Endothelial cell of hepatic sinusoid (primary cell): ENCODE results near the gene NFIB.

Experiments used
- in situ Hi-C: cut with HindIII; loops from 2 replicates; pipeline ENCODE4 v1.10.0; 2017; ENCODE audit warnings: low sequenced_read_pairs

Gene NFIB

GRCh38 chr9:14131356-14132088, 182.4 kb downstream of the NFIB start:
- in situ Hi-C loops, result no loop called here

GRCh38 chr9:14127656-14128055, 186.3 kb downstream of the NFIB start:
- in situ Hi-C loops, result no loop called here

- in situ Hi-C loops, result no loop called here
Observed at GRCh38 chr9:14119694-14120514, 194.0 kb downstream of the NFIB start.

DNA sequence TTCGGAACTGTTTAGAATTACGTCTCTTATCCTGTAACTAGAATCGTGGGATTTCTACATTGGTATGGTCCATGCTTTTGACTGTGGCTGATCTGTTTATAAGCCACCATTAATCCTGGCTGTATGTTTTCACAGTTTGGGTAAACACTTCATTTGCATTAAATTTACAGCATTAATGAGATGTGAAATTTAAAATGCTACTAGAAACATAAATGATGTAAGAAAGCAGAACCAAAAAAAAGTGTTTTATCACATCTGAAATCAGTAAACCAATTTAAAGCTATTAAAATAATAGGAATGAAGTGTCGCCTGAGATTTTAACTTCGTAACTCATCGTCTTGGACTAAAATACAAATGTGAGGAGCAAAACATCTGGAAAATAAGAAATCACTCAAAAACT, 201.7 kb downstream of the NFIB start:
- in situ Hi-C loops, result no loop called here

DNA sequence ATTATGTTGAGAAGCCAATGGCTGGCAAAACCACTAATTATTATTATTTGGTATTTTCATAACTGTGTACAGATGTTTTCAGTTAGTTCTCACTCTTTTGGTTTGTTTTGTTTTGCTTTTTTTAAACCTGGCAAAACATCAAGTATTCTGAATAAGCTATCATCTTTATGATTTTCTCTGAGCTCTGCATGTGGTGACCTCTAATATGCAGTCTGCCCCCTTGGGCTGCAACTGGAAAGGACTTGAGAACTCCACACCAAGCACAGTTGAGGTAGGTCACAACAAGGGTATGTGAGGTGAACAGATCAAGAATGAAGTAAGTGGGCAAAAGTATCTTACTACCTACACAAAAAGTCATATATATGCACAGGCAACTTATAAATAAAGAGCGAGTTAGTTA, 202.2 kb downstream of the NFIB start:
- in situ Hi-C loops, result no loop called here

- in situ Hi-C loops, result loop anchor here (5.0 kb wide), 1 partner anchor 41 kb away; no protein-coding TSS in a partner anchor
Observed at GRCh38 chr9:14107977-14108376, 206.0 kb downstream of the NFIB start.

DNA sequence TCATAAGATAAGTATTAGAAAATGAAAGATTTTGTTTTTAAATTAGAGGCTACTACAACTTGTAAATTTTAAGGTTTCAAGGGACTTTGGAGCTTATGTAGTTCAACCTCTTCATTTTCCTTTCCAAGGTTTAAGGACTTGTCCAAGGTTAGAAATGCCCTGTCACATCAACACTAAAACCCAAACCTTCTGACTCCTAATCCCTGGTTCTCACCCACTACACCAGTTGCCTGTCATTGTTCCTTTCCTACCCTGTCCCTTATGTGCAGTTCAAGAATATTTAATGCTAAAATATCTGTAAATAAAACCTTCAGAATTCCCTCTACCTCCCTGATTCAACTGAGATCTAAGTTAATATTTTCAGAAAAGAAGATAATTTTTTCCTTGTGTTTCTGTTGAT, 206.4 kb downstream of the NFIB start:
- in situ Hi-C loops, result loop anchor here (5.0 kb wide), 1 partner anchor 40 kb away; no protein-coding TSS in a partner anchor

GRCh38 chr9:14106699-14107098, 207.2 kb downstream of the NFIB start:
- in situ Hi-C loops, result loop anchor here (5.0 kb wide), 1 partner anchor 39 kb away; no protein-coding TSS in a partner anchor

DNA sequence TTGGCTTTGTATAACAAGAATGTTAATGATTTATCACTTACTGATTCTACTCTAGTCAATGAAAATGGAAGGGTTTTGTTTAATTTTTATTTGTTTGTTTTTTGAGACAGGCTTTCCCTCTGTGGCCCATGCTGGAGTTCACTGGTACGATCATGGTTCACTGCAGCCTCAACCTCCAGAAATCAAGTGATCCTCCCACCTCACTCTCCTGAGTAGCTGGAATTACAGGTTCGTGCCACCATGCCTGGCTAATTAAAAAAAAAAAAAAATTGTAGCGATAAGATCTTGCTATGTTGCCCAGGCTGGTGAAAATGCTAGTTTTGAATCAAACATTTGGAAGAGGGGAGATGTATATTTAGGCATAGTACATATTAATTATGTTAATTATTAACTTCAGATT, 209.4 kb downstream of the NFIB start:
- in situ Hi-C loops, result no loop called here

- in situ Hi-C loops, result no loop called here
Observed at GRCh38 chr9:14103115-14103514, 210.8 kb downstream of the NFIB start.

DNA sequence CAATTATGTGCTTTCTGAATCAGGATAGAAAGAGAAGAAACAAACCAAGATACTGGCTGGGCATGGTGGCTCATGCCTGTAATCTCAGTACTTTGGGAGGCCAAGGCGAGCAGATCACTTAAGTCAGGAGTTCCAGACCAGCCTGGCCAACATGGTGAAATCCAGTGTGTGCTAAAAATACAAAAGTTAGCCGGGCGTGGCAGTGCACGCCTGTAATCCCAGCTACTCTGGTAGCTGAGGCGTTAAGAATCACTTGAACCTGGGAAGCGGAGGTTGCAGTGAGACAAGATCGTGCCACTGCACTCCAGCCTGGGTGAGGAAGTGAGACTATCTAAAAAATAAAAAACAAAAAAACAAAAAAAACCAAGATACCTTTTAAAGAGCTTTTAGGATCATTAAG, 214.2 kb downstream of the NFIB start:
- in situ Hi-C loops, result no loop called here

DNA sequence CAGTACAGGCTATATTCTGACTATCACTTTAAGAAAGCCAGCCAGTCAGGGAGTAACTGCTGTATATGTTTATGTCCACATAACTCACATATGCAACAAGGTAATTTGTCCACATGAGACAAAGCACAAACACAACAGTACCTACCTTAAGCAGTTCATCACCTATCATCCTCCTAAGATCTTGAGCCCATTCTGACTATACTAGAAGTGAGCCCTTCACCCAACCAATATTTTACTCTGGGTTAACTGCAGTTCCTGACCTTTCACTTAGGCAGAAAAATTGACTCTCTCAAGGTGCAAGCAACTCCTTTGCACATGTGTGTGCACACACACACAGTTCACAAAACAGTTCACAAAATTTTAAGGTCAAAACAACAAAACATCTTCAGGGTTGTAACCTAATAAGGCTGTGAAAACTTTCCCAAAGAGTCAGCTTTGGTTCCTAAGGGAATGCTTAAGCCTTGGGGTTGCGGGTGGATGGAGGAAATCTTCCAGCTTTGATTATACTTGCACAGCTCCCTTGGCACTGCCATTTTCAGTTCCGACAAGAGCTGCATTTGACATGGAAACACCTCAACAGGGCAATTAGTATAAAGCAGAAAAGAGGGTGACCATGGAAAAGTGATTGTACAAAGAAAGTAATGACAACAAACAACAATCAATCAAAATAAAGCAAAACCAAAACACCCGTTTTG, 215.3 kb downstream of the NFIB start:
- in situ Hi-C loops, result no loop called here

DNA sequence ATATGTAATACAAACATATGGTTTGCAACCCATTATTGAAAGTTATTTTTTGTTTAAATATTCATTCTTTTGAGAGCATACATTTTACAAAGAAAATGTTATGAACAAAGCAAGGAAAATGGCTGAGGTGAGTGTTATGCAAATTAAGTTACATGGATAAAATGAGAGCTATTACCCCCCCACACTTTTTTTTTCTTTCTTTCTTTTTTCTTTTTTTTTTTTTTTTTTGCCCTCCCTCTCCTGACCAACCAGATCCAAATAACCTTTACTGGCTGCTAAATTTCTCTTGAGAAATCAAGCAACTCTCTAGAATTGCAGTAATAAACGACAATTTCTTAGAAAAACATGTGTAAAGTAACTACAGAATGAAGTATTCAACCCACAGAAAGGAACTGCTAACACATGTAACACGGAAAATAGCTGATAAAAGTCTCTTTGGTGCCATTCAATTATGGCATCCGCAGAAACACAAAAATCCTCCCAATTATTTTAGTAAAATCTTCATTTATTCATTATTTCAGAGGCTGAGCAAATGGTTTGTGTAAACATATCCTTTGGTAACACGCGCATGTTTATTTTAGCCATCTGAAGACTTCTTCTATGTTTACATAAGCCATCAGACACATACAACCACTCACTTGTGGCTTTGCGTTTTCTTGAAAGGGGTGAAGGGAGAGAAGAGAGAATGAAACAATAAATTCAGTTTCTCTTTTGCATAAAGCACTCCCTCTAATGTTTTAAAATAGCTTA, 216.1 kb downstream of the NFIB start:
- in situ Hi-C loops, result no loop called here

- in situ Hi-C loops, result no loop called here
Observed at GRCh38 chr9:14097215-14097614, 216.7 kb downstream of the NFIB start.

DNA sequence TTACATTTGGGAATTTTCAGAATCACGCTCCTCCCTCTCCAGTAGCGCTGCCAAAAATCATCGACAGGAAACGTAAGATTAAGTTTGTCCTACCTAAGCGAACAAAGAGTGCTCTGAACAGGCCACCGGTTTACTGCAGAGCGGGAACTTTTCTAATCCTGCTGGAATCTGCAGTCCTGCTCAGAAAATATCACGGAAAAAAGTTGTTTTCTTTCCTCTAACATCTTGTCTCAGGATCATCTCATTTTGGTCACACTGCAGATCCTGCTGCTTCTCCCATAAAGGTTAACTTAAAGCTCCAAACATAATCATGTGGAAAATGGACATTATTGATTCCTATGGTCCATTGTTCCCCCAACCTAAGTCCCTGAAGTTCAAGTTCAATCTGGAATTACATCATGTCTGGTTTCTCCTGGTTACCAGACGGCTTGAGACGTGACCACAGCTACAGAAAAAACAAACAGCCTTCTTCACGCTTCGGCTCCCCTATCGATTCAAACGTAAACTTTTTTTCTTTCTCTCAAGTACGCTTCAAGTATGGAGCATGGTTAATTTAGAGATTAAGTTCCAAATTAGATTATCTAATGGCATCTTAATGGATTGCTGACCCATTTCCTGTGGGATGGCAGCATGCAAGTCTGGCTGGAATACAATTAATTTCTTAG, 217.6 kb downstream of the NFIB start:
- in situ Hi-C loops, result no loop called here

DNA sequence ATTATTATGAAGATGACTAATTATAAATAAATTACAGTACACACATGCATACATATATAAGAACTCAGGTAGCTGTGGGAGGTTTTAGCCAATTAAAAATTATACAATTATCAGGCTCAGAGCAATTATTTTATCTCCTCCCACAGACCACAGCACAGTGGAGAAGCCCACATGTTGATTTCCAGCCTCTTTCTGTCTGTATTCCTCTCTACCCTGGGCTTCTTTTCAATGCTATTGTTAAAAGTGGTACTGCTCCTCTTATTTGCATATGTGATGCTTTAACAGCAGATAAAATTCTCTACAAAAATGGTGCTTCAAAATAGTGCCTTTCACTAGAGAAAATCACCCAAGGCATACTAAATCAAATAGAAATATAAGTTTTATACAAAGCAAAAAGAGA, 218.7 kb downstream of the NFIB start:
- in situ Hi-C loops, result no loop called here

- in situ Hi-C loops, result no loop called here
Observed at GRCh38 chr9:14094491-14094890, 219.4 kb downstream of the NFIB start.

DNA sequence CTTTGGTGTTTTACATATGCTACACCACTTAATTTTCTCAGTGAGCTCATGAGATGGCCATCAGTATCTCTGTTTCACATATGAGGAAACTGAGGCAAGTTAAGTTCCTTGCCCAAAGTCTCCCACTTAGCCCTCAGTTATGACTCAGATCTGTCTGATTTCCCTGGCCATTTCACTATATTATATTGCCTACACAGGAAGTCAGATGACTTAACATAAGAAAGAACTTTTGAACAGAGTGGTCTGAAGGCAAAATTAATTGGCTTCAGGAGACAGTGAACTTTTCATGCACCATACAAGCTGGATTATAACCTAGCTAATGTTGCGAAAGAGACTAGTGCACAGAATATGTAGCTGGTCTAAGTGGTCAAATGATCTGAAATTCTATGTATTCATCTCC, 221.6 kb downstream of the NFIB start:
- in situ Hi-C loops, result no loop called here

DNA sequence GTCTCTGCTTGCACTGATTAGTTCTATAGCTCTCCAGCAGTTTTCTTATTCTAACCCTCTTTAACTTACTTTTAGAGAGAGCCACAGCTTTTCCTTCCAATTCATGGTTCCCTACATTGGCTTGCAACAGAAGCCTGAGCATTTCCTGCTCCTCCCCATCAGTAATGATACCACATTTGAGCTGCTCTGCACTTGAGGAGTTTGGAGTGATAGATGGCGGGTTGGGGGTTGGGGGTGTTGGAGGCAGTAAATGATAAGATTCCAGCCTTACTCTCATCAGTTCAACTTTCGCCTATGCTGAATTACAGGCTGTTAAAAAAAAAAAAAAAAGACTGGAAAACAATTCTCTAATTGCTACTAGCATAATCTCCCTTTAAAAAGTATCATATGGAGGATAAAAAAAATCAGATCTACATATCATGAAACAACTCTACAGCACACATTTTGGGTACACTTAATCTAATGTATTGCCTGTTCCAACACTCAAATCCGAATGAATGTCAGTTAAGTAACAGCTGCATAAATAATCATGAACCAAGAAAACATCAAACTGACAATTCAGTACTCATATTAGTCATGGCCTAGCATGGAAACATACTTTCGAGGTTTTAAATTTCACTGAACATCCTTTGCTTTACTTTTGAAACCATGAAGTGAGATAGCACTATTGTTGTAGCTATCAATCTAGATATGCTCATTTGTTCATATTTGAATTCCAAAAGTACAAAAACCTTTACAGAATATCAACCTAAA, 224.7 kb downstream of the NFIB start:
- in situ Hi-C loops, result no loop called here

- in situ Hi-C loops, result no loop called here
Observed at GRCh38 chr9:14087576-14087975, 226.4 kb downstream of the NFIB start.
